SK-N-SH treated with all-trans-retinoic acid at 6 μM for 48 hours (cell line): ENCODE results near the gene PRKAB1.

ENCODE experiments used
- ATAC-seq: fragments of 200-7000 bp; cut with Tn5 transposase; 3 replicates; pipeline ENCODE4 v1.9.1; 2020; ENCODE audit warnings: mild to moderate bottlenecking, moderate library complexity
- ARNTL ChIP-seq: fragments of 450-650 bp; formaldehyde crosslinking; IDR thresholded peaks from 2 replicates; pipeline ENCODE4 v1.5.0; 2020; ENCODE audit warnings: low read depth, mild to moderate bottlenecking, moderate library complexity, borderline replicate concordance
- BACH2 ChIP-seq: fragments of 250-450 bp; sonication (Bioruptor Pico); IDR thresholded peaks from 2 replicates; pipeline ENCODE4 v1.9.0; 2021; ENCODE audit warnings: mild to moderate bottlenecking, borderline replicate concordance
- CSDC2 ChIP-seq: fragments of 250-450 bp; sonication (Bioruptor Pico); IDR thresholded peaks from 2 replicates; pipeline ENCODE4 v1.5.0; 2020; ENCODE audit warnings: mild to moderate bottlenecking, moderate library complexity
- ESRRG ChIP-seq: fragments of 250-450 bp; sonication (Bioruptor Pico); IDR thresholded peaks from 2 replicates; pipeline ENCODE4 v1.6.1; 2021; ENCODE audit warnings: mild to moderate bottlenecking
- GLIS3 ChIP-seq: fragments of 250-450 bp; sonication (Bioruptor Pico); IDR thresholded peaks from 2 replicates; pipeline ENCODE4 v1.5.0; 2020; ENCODE audit warnings: mild to moderate bottlenecking, moderate library complexity
- ISL1 ChIP-seq: fragments of 250-450 bp; sonication (Bioruptor Pico); IDR thresholded peaks from 2 replicates; pipeline ENCODE4 v2.1.2; 2022; ENCODE audit warnings: mild to moderate bottlenecking, moderate library complexity
- OSR1 ChIP-seq: fragments of 250-450 bp; sonication (Bioruptor Pico); IDR thresholded peaks from 2 replicates; pipeline ENCODE4 v1.8.0; 2022; ENCODE audit warnings: moderate library complexity, mild to moderate bottlenecking, inconsistent platforms
- PPARA ChIP-seq: fragments of 250-450 bp; sonication (Bioruptor Pico); IDR thresholded peaks from 2 replicates; pipeline ENCODE4 v1.5.0; 2020; ENCODE audit warnings: mild to moderate bottlenecking, borderline replicate concordance
- RARB ChIP-seq: fragments of 250-450 bp; sonication (Bioruptor Pico); IDR thresholded peaks from 2 replicates; pipeline ENCODE4 v1.8.0; 2021; ENCODE audit warnings: mild to moderate bottlenecking, moderate library complexity
- SNAI2 ChIP-seq: fragments of 250-450 bp; sonication (Bioruptor Pico); IDR thresholded peaks from 2 replicates; pipeline ENCODE4 v1.5.0; 2020; ENCODE audit warnings: mild to moderate bottlenecking, moderate library complexity
- TCF4 ChIP-seq: fragments of 250-450 bp; sonication (Bioruptor Pico); IDR thresholded peaks from 2 replicates; pipeline ENCODE4 v1.8.0; 2021; ENCODE audit warnings: mild to moderate bottlenecking, moderate library complexity, borderline replicate concordance
- ZC3H10 ChIP-seq: fragments of 250-450 bp; sonication (Bioruptor Pico); IDR thresholded peaks from 2 replicates; pipeline ENCODE4 v1.5.1; 2021; ENCODE audit warnings: mild to moderate bottlenecking, moderate library complexity
- ZFP3 ChIP-seq: fragments of 250-450 bp; sonication (Bioruptor Pico); IDR thresholded peaks from 2 replicates; pipeline ENCODE4 v1.5.0; 2020; ENCODE audit warnings: mild to moderate bottlenecking, moderate library complexity
- ZFP30 ChIP-seq: fragments of 450-650 bp; formaldehyde crosslinking; IDR thresholded peaks from 2 replicates; pipeline ENCODE4 v1.5.0; 2022; ENCODE audit warnings: mild to moderate bottlenecking, moderate library complexity
- ZNF8 ChIP-seq: fragments of 450-650 bp; formaldehyde crosslinking; IDR thresholded peaks from 2 replicates; pipeline ENCODE4 v1.5.0; 2020; ENCODE audit warnings: mild to moderate bottlenecking, moderate library complexity
- TF ChIP-seq, protein P1 (sequence below): fragments of 250-450 bp; sonication (Bioruptor Pico); IDR thresholded peaks from 2 replicates; pipeline ENCODE4 v1.5.1; 2021; ENCODE audit warnings: mild to moderate bottlenecking, moderate library complexity
- TF ChIP-seq, protein P2 (sequence below): fragments of 250-450 bp; sonication (Bioruptor Pico); IDR thresholded peaks from 2 replicates; pipeline ENCODE4 v1.5.0; 2020; ENCODE audit warnings: mild to moderate bottlenecking, moderate library complexity
- TF ChIP-seq, protein P3 (sequence below): fragments of 250-450 bp; sonication (Bioruptor Pico); IDR thresholded peaks from 2 replicates; pipeline ENCODE4 v1.5.1; 2020; ENCODE audit warnings: low read depth, mild to moderate bottlenecking, moderate library complexity
- TF ChIP-seq, protein P4 (sequence below): fragments of 250-450 bp; sonication (Bioruptor Pico); IDR thresholded peaks from 2 replicates; pipeline ENCODE4 v1.8.0; 2020; ENCODE audit warnings: mild to moderate bottlenecking, moderate library complexity, borderline replicate concordance
- TF ChIP-seq, protein P5 (sequence below): fragments of 250-450 bp; sonication (Bioruptor Pico); IDR thresholded peaks from 2 replicates; pipeline ENCODE4 v1.8.0; 2021; ENCODE audit warnings: low read depth, mild to moderate bottlenecking, moderate library complexity, borderline replicate concordance

PRKAB1 gene

DNA sequence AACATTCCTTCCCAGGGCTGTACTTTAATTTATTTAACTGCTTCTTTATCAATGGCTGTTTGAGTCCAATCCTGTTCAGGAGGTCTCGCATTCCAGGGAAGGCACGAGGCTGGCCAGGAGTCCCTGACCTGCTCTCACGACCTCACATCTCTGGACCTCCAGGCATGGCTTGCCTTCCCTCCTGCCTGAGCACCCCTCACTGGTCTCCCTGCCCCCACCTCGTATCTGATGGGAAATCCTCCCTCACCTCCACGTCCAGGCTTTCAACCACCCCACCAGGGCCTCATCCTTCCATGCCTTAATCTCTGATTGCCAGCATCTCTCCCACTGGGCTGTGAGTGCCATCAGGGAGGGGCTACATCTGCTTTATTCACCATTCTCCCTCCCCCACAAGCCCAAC lies 29.0 kb downstream of the PRKAB1 start:
- no peak for ATAC-seq
- TF ChIP-seq TCF4 (CRISPR knock-in tag) (no peak), ISL1 (CRISPR knock-in tag) (no peak), OSR1 (CRISPR knock-in tag) (no peak), ZNF8 (CRISPR knock-in tag) (no peak), ZC3H10 (no peak), ZFP3 (CRISPR knock-in tag) (no peak), GLIS3 (CRISPR knock-in tag) (no peak), BACH2 (no peak), RARB (no peak), ARNTL (CRISPR knock-in tag) (no peak), ZFP30 (CRISPR knock-in tag) (no peak)
- TF ChIP-seq, protein P1, sequence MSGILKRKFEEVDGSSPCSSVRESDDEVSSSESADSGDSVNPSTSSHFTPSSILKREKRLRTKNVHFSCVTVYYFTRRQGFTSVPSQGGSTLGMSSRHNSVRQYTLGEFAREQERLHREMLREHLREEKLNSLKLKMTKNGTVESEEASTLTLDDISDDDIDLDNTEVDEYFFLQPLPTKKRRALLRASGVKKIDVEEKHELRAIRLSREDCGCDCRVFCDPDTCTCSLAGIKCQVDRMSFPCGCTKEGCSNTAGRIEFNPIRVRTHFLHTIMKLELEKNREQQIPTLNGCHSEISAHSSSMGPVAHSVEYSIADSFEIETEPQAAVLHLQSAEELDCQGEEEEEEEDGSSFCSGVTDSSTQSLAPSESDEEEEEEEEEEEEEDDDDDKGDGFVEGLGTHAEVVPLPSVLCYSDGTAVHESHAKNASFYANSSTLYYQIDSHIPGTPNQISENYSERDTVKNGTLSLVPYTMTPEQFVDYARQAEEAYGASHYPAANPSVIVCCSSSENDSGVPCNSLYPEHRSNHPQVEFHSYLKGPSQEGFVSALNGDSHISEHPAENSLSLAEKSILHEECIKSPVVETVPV (CRISPR knock-in tag): no peak
- TF ChIP-seq, protein P2, sequence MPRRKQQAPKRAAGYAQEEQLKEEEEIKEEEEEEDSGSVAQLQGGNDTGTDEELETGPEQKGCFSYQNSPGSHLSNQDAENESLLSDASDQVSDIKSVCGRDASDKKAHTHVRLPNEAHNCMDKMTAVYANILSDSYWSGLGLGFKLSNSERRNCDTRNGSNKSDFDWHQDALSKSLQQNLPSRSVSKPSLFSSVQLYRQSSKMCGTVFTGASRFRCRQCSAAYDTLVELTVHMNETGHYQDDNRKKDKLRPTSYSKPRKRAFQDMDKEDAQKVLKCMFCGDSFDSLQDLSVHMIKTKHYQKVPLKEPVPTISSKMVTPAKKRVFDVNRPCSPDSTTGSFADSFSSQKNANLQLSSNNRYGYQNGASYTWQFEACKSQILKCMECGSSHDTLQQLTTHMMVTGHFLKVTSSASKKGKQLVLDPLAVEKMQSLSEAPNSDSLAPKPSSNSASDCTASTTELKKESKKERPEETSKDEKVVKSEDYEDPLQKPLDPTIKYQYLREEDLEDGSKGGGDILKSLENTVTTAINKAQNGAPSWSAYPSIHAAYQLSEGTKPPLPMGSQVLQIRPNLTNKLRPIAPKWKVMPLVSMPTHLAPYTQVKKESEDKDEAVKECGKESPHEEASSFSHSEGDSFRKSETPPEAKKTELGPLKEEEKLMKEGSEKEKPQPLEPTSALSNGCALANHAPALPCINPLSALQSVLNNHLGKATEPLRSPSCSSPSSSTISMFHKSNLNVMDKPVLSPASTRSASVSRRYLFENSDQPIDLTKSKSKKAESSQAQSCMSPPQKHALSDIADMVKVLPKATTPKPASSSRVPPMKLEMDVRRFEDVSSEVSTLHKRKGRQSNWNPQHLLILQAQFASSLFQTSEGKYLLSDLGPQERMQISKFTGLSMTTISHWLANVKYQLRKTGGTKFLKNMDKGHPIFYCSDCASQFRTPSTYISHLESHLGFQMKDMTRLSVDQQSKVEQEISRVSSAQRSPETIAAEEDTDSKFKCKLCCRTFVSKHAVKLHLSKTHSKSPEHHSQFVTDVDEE: no peak

DNA sequence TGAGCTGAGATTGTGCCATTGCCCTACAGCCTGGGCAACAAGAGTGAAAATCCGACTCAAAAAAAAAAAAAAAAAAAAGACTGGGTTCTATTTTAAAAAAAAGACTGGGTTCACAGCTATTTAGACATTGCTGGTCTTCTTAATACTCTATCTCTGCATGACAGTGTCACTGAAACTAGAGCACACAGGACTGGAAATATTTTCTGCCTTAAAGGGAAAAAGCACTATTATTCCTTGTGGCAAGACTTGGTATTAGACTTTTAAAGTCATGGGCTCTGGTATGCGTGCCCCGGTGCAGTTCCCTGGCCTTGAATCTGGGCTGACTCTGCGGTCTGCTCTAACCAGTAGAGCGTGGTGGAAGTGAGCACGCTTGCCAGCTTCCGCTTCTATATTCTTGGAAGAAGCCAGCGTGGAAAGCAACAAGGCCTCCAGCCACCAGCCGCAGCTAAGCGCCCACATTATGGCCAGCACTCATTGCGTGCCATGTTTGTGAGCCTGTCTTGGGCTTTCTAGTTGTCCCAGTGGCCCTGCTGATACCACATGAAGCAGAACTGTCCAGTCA lies 31.3 kb downstream of the PRKAB1 start:
- ATAC-seq: no peak
- TF ChIP-seq, protein P3, sequence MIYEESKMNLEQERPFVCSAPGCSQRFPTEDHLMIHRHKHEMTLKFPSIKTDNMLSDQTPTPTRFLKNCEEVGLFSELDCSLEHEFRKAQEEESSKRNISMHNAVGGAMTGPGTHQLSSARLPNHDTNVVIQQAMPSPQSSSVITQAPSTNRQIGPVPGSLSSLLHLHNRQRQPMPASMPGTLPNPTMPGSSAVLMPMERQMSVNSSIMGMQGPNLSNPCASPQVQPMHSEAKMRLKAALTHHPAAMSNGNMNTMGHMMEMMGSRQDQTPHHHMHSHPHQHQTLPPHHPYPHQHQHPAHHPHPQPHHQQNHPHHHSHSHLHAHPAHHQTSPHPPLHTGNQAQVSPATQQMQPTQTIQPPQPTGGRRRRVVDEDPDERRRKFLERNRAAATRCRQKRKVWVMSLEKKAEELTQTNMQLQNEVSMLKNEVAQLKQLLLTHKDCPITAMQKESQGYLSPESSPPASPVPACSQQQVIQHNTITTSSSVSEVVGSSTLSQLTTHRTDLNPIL (CRISPR knock-in tag): no peak
- no peak for TF ChIP-seq ARNTL (CRISPR knock-in tag)
- TF ChIP-seq, protein P4, sequence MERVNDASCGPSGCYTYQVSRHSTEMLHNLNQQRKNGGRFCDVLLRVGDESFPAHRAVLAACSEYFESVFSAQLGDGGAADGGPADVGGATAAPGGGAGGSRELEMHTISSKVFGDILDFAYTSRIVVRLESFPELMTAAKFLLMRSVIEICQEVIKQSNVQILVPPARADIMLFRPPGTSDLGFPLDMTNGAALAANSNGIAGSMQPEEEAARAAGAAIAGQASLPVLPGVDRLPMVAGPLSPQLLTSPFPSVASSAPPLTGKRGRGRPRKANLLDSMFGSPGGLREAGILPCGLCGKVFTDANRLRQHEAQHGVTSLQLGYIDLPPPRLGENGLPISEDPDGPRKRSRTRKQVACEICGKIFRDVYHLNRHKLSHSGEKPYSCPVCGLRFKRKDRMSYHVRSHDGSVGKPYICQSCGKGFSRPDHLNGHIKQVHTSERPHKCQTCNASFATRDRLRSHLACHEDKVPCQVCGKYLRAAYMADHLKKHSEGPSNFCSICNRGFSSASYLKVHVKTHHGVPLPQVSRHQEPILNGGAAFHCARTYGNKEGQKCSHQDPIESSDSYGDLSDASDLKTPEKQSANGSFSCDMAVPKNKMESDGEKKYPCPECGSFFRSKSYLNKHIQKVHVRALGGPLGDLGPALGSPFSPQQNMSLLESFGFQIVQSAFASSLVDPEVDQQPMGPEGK (CRISPR knock-in tag): no peak
- TF ChIP-seq TCF4 (CRISPR knock-in tag): no peak
- TF ChIP-seq ZNF8 (CRISPR knock-in tag): no peak
- TF ChIP-seq BACH2: no peak
- no peak for TF ChIP-seq ZFP30 (CRISPR knock-in tag)

DNA sequence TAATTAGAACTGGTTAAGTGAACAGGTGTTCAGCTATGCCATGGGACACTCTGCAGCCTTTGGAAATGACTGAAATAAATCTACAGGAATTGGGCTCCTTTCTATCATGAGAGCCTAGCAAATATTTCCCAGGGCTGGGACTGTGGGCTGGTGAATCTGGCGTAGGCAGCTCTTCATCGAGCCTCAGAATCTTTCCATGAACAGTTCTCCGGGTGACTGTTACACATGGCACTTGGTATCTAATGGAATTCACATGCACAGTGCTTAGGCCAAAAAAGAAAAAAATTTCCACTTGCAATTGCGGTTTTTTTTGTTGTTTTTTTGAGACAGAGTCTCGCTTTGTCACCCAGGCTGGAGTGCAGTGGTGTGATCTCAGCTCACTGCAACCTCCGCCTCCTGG lies 32.1 kb downstream of the PRKAB1 start:
- no peak for TF ChIP-seq CSDC2 (CRISPR knock-in tag)
- no peak for TF ChIP-seq ZNF8 (CRISPR knock-in tag)
- TF ChIP-seq ARNTL (CRISPR knock-in tag): no peak
- no peak for TF ChIP-seq PPARA
- TF ChIP-seq RARB: no peak
- TF ChIP-seq SNAI2 (CRISPR knock-in tag): no peak
- no peak for TF ChIP-seq TCF4 (CRISPR knock-in tag)
- TF ChIP-seq BACH2: no peak
- TF ChIP-seq, protein P1 (CRISPR knock-in tag): no peak
- TF ChIP-seq, protein P5, sequence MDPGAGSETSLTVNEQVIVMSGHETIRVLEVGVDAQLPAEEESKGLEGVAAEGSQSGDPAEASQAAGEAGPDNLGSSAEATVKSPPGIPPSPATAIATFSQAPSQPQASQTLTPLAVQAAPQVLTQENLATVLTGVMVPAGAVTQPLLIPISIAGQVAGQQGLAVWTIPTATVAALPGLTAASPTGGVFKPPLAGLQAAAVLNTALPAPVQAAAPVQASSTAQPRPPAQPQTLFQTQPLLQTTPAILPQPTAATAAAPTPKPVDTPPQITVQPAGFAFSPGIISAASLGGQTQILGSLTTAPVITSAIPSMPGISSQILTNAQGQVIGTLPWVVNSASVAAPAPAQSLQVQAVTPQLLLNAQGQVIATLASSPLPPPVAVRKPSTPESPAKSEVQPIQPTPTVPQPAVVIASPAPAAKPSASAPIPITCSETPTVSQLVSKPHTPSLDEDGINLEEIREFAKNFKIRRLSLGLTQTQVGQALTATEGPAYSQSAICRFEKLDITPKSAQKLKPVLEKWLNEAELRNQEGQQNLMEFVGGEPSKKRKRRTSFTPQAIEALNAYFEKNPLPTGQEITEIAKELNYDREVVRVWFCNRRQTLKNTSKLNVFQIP (CRISPR knock-in tag): no peak
- no peak for TF ChIP-seq ESRRG (CRISPR knock-in tag)
- no peak for TF ChIP-seq OSR1 (CRISPR knock-in tag)
- TF ChIP-seq ISL1 (CRISPR knock-in tag): no peak
- TF ChIP-seq GLIS3 (CRISPR knock-in tag): no peak
- no peak for TF ChIP-seq ZFP30 (CRISPR knock-in tag)
- TF ChIP-seq, protein P3 (CRISPR knock-in tag): no peak
- ATAC-seq: no peak
